NCI-H1092 treated with DMSO at 0.1 percent for 48 hours (cell line): Measurements from ENCODE around the gene FGA.
A peak's percentile ranks its signal among the peaks of the same experiment; 100 is the strongest.

Experiments used
- DNase-seq: peaks from one replicate; lab custom pipeline; 2025; lab: John Stamatoyannopoulos, UW

The FGA gene

DNA sequence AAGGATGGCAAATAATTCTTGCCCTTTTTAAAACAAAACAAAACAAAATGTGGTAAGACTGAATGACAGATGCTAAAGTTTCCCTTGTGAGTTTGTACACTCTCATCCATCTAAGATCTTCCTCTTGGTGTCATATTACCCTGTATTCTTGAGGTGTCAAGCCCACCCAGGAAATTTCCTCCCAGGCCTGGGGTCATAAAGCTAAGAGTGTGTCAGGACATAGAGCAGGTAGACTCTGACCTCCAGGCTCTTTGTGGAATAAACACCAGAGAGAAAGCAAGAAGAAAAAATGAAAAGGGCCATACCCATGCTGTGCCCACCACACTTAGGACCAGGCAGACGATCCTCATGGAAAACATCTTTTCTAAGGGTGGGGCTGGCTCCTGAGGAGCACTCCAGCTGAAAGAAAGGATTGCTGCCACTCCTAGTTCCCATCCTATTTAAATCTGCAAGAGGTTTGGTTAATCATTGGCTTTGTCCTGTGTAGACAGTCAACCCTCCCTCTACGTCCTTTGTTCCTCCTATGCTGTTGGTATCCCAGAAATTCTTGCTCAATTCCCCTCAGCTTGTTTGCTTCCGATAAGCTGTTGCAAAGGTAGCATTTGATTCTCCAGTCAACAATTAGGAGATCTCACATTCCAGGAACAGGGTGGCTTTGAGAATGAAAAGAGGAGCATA, at the start of gene FGA:
Gene FGA (minus strand): TSS at position 414 of the 678 bp plus-strand sequence. CDS start 55 bp downstream, at position 359.
- no peak for DNase-seq

DNA sequence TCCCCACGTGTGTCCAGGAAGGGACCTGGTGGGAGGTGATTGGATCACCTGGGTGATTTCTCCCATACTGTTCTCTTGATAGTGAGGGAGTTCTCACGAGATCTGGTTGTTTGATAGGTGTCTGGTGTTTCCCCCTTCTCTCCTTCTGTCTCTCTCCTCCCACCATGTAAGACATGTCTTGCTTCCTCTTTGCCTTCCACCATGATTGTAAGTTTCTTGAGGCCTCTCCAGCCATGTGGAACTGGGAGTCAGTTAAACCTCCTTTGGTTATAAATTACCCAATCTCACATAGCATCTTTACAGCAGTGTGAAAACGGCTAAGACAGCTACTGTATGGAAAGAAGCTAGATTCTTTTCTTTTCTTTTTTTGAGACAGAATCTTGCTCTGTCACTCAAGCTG, 43.5 kb upstream of the FGA start:
- no peak for DNase-seq

DNA sequence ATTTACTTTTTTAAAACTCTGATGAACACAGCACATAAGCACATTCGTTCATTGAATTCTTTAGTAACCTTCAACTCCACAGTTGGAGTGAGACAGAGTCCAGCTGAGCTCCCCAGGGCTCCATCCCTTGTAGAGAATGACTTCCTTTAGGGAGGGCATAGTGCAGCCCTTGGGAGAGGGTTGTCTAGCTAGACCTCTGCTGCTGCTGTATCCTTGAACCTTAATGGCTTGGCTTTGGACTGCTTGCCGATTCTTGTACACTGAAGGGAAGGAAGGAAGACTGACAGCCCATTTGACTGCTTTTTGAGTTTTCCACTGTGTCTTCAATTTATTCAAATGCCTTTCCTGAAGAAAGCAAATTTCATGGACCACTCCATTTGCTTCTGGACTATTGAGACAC, 41.3 kb upstream of the FGA start:
- DNase-seq, result no peak

DNA sequence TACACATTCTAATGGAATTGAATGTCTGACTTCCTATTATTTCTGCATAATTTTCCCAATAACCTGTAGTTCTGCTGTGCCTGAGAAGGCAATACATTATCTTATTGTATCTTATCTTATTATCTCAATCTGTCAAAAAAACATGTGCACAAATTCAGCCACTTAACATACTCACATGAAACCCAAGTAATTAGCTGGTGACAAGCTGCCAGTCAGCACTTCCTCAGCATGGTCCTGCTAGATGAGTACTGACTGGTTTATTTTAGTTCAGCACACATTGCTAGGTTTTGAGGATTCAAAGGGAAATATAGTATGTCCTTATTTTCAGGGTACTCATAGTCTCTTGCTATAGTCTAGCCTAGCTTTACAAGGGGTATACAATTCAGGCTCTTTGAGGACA, 39.8 kb upstream of the FGA start:
- DNase-seq, result no peak

DNA sequence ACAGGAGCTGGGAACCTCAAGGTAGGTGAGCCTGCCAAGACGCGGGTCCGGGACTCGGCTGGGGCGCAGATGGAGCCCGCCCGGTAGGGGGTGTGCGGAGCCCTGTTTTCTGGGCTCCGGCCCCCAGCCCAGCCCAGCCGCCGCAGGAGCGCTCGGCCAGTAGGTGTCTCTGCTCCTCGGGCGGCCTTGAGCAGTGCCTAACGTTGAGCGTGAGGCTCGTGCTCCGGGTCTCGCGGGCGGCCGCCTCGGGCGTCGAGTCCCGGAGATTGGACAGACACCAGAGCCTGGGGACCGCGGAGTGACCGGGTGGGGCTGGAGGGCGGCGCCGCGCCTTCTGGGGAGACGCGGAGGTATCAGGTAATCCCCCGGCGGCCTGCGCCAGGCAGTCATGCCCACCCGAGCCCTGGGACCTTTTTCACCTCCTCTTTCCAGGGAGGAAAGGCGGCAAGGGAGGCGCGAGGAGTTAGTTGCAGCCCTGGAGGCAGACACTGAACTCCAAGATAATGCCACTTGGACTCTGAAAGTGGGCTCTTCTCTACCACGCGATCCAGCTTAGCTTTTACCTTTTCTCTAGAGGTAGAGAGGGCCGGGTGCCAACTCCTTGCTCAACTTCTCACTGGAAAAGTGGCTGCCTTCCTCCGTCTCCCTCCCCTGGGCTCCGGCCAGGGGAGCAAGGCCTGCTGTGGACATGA, 36.4 kb upstream of the FGA start:
- no peak for DNase-seq

DNA sequence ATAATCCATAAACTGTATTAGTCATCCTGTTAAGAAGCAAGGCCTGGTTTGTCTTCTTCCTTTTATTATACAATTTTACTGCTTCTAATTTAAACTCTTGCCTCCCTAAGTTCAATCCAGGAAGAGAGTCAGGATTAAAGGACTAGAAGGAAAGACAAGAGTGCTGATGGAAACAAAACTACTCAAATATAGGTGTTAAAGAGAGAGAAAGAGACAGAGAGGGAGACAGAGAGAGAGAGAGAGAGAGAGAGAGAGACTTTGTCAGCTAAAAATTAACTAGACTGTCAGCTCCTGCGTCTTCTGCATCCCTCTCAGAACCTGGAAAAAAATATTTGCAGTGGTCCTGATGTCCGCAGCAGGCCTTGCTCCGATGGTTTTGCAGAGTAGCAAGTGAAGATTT, 35.4 kb upstream of the FGA start:
- no peak for DNase-seq

DNA sequence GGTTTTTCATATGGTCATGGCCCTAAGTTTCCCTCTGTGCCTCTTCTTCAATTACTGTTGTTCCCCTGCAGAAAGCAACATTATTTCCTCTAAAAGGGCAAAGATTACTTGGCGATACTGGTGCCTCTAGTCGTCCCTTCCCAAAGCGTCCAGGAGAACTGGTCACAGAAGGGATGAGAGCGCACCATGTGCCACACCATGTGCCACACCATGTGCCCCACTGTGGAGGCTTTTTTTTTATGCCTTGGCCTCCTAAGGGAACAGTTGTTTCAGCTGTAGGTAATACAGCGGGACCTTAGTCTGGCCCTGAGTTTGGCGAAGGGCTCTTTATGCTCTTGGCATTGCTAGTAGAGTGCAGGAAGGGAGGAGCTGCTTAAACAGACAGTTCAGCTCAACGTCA, 33.5 kb upstream of the FGA start:
- no peak for DNase-seq

DNA sequence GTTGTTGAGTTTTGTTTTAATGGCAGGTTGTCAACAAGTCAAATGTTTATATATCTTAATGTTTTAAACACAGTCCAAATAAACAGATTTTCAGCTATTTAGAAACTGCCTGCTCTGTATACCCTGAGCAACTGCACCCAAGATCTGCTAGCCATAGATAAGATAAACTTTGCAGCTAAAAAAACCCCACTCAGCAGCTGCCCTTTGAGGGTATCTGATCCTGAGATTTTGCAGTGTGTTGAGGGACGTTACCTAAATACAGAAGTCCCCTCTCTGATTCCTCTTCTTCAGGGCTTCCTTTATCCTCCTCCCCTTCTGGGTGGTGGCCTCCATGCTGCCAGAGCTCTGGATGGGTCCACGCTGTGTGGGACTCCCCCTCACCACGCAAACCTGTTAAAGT, 32.9 kb upstream of the FGA start:
- DNase-seq, result no peak

DNA sequence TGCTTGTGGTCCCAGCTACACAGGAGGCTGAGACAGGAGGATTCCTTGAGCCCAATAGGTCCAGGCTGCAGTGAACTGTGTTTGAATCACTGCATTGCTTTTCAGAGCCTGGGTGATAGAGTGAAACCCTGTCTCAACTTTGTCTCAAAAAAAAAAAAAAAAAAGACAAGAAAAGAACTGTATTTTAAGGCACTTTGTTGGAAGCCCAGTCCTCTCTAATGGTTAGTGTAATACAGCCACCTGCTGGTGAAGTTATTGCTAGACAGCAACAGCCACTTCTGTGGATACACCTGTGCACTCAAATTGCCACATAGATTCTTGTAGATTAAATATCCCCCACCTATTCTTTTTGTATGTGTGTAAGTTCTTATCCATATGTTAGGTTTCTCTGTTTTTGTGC, 32.1 kb upstream of the FGA start:
- peak; percentile 17 for DNase-seq

DNA sequence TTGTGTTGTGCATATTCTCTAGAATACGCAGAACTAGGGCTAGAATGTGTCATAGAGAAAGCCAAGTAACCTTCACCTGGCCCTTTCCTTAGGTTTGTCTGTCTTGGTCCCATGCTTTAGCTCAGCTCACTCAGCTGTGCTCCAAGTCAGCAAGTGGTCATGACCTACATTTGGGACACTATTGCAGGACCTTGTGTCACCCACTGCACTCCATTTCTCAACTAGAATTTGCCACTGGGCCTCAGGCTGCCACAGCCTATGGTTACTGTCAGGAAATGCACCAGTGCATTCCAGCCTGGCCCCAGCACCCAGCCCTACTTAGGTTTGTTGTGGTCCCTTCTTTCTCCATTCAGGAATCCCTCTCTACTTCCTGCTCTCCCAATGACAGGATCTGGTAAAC, 29.6 kb upstream of the FGA start:
- no peak for DNase-seq

DNA sequence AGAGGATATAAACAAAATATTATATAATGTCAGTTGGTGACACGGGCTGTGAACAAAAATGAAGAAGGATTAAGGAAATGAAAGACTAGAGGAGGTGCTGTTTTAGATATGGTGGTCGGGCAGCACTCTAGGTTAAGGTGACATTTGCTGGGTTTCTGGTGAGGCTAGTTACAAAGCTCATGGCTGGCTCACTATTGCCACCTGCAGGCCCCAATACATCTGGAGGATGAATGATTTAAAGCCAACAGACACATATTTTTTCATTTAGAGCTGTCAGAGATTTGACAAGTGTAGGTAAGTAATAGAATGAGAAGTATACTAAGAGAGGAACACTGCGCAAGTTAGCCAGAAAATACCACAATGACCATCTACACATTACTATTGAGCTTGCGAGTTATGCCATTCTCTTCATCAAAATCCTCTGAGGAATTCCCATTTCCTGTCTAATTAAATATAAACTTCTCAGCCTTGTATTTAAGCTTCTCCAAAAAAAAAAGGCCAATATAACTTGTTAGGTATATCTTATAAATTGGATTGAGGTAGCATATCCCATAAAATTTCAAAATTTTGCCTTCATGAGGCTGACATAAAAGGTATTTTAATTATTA, 28.3 kb upstream of the FGA start:
- DNase-seq, result peak; percentile 42

DNA sequence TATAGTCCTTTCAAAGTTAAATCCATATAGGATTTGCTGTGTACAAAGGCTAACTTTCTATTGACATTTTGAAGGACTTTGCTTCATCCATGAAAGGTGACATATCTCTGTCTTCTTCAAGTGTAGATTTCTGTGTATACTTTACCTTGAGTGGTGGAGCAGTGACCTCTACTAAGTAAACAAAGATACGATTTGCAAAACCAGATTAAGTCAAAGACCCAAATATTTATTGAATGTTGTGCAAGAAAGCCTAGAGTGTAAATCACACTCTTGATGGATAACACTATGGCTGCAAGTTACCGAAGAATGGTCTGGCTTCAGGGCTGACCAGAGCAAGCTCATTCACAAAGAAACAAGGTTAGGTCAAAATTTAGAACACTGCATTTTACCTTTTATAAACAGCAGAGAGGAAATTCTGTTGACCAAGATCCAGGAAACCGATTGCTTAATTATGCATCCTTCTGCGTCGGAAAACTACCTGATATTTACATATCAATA, 27.3 kb upstream of the FGA start:
- no peak for DNase-seq

DNA sequence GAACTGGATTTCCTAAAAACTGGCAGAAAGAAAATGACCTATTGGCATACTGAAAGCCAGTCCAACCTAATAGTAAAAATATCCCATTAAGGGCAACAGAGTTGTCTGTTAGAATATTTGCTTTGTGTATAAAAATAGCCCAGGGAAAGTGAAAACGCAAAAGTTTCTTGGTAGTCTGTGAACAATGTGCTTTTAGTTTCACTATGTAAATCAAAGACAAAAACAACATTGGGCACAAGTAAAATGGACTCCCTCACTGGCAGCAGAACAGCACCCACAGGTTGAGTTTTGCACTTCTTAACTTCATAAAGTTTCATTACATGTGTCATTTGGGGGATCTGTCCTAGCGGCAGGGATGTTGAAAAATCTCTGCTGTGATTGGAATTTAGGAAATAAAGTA, 26.2 kb upstream of the FGA start:
- no peak for DNase-seq

DNA sequence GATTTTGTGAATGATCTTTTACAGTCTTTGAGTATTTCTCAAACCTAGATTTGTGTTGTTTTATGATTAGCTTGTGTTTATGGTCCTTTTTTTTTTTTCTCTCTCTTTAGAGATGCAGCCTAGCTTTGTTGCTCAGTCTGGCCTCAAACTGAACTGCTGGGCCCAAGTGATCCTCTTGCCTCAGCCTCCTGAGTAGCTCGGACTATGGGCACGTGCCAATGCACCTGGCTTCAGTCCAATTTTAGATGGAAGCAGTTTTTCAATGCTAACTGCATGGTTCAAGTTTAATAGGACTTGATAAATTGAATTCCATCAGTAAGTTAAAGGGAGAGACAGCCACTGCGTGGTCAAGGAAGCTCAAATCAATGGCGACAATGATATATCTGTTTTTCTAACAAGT, 25.7 kb upstream of the FGA start:
- no peak for DNase-seq

DNA sequence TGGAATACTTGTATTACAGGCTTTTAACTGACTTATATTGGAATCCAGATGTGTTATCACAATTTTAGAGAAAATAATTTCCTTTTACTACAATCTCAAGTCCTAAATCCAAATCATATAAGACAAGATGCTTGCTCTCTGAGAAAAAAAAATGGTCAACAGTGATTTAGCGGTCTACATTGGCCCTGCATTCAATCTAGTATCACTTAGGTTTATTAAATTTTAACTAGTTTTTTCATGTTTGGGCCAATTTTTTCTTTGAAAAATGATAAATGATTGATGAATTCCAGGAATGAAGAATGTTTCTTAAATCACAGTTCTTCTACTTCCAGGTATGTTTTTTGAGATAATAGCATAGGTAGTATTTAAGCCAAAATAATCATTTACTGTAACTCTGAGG, 24.7 kb upstream of the FGA start:
- no peak for DNase-seq

DNA sequence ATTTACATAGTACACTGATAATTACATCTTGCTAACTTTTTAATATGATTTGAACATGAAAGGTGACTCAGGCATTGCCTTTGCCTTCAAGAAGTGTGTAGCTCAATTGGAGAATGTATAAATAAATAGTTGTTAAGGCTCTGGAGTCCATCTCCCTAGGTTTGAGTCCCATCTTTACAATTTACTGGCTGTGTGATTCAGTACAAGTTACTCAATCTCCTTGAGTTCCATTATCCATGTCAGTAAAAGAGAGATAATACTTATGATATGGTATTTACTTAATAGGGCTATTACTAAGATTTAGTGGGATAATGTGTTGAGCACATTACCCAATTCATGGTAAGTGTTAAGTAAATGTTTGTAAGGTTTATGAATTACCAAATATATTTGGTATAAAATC, 23.8 kb upstream of the FGA start:
- DNase-seq, result no peak

DNA sequence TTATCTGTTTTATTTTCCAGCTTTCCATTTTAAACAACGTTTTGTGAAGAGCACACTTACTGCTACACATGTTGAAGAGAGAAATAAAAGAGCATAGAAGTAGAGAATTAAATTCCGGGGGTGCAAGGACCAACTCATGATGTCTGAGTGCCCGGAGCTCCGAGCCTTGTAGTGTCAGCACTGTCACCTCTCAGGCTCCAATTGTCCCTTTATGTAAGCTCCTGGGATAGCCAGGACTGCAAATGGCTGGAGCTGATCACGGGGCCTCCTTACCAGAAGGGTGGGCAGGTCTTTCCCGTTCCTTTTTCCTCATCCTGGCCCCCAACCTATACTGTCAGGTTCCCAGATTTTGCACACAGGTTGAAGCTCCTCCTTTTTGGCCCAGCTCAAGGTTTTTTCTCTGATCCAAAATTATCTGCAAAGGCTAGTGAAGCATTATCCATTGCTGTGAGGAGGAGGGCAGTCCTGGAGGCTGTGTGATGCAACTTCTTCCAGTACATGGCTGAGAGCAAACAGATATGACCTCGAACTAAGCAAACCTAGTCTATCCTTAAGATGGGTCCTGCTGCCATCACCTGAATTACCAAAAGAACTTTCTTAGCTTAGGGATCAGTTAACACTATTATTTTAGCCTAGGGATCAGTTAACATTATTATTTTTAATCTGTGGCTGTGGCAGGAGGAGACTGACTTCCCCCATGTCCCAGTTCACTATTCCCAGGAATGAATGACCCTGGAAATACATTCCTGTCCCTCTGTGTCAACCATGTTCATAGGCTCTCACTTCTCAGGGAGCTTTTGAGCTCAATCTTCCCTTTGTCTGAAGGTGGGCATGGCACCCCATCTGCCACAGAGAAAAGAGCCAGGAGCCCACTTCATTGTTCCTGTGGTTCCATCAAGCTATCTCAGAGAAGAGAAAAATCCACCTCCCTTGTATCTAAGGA, 22.2 kb upstream of the FGA start, which contains the start of gene FGG:
Gene FGG (minus strand): TSS at position 185 of the 943 bp plus-strand sequence. CDS start 47 bp downstream, at position 138.
- no peak for DNase-seq

DNA sequence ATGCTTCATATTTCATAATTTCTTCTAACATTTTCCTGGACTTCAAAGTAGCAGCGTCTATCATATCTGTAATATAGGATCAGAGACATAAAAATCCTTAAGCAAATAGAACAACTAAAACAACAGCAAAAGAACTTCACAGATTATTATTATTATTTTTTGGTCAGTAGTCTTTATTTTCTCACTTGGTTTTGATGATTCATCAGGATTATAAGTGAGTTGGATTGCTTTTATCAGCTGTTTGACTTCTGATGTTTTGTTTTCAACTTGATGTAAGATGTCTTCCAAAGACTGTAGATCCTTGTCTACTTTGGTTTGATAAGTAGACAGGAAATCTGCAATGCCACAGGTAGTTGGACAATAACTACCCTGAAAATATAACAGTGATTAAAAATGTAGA, 21.3 kb upstream of the FGA start:
- DNase-seq, result no peak

DNA sequence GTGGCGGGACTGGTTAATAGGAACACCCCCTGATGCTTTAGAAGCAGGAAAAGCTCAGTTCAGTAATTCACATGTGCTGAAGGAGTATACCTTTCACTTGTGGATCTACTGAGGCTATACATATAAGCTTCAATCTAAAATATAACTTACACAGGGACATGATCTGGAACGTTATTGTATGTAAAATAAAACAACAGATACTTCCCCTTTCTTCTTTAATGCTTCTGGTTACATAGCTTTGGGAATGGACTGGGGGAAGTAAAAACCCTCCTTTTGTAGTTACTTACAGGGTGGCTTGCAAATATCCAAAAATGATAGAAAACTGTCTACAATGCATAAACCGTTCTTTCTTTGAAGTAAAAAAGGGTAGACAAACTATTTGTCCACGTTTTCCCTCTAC, 20.0 kb upstream of the FGA start:
- DNase-seq, result no peak

DNA sequence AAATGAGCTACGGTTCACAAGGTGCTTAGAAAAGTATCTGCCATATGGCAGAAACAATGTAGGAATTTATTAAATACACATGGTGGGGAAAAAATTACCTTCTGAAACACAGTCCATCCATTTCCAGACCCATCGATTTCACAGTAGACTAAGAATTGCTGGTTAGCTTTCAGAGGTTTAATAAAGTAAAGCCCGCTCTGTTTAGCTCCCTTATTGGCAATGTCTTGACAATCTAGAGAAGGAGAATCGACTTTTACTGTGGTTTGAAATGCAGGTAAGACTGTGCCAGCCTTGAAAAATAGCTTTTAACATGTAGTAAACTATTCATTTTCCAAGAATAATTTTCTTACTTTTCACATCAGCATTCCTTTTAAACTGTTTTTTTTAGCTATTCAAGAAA, 19.0 kb upstream of the FGA start:
- no peak for DNase-seq

DNA sequence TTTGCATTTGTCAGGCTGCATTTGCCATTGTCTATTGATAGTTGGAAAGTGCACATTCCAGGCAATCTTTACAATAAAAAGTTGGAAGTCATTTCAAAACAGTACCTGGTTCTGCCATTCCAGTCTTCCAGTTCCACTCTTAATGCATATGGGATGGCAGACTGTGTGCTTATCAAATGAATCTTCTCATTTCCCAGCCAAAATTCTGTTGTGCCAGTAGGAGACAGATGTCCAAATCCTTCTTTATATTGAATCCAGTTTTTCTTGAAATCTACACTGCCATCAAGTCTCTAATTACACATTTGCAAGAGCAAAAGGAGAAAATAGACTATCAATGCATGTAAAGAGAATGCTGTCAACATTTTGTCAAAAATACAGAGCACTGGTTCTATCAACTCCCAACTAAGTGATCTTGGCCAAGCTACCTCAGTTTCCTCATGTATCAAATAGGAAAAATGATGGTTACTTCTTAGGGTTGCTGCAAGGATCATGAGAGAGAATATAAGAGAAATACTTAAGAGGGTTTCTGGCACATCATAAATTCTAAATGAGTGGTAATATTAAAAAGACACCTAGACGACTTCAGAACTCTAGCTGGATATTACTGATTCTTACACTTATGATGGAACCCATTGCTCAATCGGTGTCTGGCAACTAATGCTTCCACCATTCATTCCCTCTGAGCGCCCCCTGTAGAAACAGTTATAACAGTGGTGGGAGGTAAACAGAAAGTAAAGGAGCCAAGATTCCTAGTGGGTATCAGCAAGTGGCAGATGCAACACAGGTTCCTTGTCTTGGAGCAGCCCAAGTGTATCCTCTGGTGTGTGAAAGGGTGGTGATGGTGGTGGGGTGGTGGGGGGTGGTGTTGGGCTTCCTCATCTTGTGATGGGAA, 18.1 kb upstream of the FGA start:
- no peak for DNase-seq
